HG03558 (cell line): Measurements from ENCODE around the gene VPS51.

Experiments
- ATAC-seq: cut with Tn5 transposase; IDR thresholded peaks from one replicate; pipeline ENCODE4 v1.9.1; 2021; ENCODE audit warnings: moderate number of reproducible peaks; ENCODE audit not compliant: unreplicated experiment; ENCODE audit errors: extremely low read depth

The VPS51 gene

GRCh38 chr11:65095974-65096806 is at the start of gene VPS51:
VPS51 (plus strand) TSS chr11:65096214; CDS start chr11:65096251, 37 bp downstream.
- no peak for ATAC-seq

DNA sequence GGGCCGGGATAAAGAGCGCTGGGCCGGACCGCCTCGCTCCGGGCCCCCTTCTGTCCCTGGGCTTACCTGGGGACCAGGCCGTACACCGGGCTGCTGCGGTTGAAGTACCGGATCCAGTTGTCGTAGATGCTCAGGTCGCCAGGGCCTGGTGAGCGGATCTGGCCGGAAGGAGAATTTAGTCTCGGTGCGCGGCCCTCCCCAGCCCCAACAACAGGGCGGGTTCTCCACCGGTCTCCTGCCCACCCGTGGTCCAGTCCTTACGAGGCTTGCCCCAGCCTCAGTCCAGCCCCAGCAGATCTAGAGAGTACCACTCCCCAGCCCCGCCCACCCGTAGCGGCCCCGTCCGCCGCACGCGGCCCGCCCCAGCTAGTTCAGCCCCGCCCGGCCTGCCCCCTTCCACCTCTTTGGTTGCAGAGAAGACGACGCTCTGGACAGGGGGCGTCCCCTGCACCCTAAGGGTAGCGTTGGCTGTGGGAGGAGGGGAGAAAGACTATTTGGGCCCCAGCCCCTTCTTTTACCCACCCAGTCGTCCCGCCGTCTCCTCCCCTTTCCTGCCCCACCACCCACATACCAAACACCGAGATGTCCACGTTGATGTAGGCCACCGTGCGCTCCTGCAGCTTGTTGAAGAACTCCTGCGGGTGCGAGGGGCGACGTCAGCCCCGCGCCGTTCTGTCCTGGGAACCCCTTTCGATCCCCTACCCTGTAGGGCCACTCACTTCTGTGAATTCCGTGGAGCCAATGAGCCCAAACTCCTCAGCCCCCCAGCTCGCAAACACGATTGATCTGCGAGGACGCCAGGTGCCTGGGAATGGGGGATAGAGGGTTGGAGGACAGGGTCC is 48.2 kb upstream of the VPS51 start:
- ATAC-seq, result no peak

DNA sequence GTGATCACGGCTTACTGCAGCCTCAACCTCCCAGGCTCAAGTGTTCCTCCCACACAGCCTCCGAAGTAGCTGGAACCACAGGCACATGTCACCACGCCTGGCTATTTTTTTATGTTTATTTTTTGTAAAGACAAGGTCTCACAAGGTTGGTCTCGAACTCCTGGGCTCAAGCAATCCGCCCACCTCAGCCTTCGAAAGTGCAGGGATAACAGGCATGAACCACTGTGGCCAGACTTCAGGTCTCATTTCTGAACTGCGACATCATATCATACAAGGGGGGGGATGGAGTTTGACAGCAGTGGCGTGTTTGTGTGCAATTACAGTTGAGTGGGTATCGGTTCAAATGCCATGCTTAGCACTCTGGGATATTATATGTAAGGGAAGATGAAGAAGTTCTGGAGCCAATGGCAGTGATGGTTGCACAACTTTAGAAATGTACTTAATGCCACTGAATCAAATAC is 44.6 kb upstream of the VPS51 start:
- no peak for ATAC-seq

DNA sequence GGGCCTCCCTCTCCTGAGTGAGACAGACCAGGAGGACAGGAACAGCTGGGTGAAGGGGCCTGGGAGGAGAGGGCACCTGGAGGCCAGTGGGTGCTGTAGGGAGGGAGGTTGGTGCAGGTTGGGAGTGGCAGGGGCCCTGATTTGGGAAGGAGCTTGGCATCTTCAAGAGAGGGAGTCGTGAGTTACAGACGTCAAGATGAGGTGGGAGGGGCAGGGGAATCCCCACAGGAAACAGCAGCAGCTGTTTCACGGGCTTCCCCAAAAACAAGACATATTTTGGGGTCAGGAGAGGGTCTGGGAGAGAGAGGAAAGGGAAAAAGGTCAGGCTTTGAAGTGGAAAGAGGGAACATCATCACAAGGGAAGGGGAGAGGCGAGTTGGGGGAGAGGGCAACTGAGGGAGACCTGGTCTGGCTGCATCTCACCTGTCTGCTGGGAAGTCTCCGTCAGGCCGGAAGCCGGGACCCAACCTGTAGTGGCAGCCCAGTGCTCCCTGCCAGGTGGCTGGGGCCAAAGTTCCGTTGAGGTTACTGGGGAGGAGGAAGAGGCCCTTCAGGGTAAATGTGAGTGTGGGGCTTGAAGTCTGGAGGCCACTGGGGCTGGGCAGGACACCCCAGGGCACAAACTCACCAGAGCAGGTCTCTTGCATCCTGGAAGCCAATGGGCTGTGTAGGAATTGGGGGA is 42.0 kb upstream of the VPS51 start:
- ATAC-seq, result no peak

DNA sequence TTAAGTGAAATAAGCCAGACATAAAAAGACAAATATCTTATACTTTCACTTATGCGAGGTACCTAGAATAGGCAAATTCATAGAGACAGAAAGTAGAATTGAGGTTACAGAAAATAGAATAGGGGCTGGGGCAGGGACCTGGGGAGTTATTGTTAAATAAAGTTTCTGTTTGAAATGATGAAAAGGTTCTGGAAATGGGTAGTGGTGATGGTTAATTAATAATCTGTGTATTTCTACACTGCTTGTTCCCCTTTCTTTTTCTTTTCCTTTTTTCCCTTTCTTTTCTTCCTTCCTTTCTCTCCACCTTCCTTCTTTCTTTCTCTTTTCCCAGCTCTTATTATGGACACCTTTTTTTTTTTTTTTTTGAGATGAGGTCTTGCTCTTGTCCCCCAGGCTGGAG is 40.5 kb upstream of the VPS51 start:
- no peak for ATAC-seq

DNA sequence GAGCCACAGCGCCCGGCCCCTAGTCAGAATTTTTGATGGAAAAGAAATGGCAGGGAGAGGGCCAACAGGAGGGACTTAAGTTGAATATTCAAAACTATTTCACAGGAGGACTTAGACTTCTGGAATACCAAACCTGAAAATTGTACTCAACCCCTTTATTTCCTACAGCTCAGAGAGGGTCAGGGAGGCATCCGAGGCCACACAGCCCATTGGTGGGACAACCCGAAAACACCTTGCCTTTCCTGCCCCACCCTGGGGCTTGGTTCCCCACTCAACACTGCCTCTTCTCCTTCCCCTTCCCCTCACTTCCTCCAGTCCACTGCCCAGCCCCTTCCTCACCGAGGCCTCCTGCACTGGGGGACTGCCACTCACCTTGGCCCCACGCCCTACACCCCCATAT is 39.0 kb upstream of the VPS51 start:
- no peak for ATAC-seq

GRCh38 chr11:65057526-65057925 is 38.5 kb upstream of the VPS51 start:
- no peak for ATAC-seq

GRCh38 chr11:65058012-65058411 is 38.0 kb upstream of the VPS51 start:
- ATAC-seq, result no peak

DNA sequence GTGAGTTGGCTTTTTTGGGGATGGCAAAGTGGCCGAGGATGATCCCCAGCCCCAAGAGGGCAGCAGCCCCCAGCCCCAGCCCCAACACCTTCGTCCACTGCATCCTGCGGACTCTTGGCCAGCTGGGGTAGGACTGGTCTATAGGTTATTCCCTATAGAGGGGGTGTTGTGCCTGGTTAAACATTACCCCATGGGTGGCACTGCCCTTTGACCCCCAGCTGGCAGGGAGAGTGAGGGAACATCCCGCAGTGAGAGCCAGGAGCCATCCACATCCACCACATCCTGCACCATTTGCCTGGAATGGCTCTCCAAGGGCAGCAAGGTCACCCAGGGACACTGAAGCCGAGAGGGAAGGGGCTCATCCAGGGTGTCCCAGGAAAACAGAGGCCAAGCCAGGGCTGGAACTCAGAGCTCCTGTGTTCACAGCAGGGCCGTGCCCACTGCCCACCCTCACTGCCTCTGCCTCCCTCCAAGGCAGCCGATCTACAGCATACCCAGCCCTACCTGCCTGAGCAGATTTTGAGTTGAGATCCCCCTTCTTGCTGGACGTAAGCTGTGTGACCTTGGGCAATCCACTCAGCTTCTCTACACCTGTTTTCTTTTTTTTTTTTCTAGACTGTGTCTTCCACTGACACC is 37.5 kb upstream of the VPS51 start, which contains the start of gene NAALADL1:
Gene NAALADL1 (minus strand): TSS at position 135 of the 636 bp plus-strand sequence. CDS start 32 bp downstream, at position 103.
- no peak for ATAC-seq

DNA sequence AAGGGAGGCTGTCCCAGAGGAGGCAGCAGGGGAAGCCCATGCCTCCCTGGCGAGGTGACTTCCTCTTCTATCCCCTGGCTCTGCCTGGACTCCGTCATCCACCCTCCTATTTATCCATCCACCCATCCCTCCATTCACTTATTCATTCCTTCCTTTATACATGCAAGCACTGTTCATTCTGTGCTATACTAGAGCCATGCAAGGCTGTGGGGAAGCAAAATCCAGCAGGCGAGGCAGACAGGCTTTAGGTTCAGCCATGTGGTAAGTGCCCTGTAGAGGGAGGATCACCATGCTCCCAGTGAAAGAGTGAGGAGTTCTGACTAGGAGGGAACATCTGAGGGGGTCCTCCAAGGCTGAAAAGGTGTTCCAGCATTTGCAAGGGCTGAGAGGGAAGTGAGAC is 36.5 kb upstream of the VPS51 start:
- no peak for ATAC-seq

DNA sequence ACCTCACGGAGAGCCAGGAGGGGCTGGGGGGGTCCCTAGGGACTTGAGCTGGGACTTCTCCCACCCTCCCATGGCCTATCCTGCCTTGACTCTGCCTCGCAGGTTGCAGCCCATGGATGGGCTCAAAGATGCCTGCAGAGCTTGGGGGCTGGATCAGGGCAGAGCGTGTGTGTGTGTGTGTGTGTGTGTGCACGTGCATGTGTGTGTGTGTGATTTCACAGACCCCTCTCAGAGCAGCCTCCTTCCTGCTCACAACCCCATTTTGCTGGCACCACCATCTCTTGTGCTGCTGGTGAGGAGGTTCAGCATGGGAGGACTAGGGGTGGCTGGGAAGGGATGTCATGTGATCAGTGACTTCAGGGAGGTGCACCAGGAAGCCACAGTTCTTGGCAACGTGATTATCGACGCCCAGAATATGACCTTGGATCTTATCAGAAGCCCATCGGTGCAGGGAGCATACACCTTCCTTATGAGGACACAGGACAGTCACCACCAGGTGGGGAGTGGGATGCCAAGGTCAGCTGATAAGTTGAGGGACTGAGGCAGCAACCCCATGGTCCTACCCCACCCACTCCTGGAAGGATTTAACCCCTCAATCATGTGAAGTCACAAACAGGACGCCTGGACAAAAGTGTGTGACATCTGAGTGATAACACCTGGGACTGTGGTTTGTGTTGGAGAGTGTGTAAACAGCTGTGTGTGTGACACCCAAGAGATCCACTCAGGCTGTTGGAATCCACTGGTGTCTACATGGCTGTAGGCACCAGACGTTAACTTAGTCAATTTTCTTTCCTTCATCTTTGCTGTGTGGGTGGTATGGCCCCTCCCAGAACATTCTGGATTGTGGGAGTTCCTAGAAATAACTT is 35.8 kb upstream of the VPS51 start:
- no peak for ATAC-seq

DNA sequence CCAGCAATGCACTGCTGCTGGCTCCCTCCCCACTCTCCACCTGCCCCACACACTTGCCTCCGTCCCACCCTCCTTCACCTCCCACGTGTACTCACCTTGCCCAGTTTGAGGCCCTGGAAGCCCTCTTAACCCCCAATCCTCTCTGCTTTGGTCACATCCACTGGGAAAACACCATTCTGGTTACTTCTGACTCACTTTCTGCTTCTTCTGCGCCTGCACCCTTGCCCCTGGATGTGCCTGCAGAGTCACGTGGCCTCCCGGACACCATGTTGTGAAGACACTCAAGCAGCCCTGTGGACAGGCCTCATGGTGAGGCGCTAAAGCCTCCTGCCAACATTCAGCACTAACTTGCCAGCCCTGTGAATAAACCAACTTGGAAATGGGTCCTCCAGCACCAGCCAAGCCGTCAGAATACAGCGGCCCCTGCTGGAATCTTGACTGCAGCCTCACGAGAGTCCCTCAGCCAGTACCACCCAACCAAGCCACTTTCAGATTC is 35.1 kb upstream of the VPS51 start:
- ATAC-seq, result no peak

- no peak for ATAC-seq
These were observed 32.5 kb upstream of the VPS51 start for GRCh38 chr11:65063532-65063931.

GRCh38 chr11:65064847-65065240 is 31.2 kb upstream of the VPS51 start:
- no peak for ATAC-seq

- no peak for ATAC-seq
These were observed 30.2 kb upstream of the VPS51 start for GRCh38 chr11:65065851-65066250.

GRCh38 chr11:65066315-65066714 is 29.7 kb upstream of the VPS51 start:
- no peak for ATAC-seq

DNA sequence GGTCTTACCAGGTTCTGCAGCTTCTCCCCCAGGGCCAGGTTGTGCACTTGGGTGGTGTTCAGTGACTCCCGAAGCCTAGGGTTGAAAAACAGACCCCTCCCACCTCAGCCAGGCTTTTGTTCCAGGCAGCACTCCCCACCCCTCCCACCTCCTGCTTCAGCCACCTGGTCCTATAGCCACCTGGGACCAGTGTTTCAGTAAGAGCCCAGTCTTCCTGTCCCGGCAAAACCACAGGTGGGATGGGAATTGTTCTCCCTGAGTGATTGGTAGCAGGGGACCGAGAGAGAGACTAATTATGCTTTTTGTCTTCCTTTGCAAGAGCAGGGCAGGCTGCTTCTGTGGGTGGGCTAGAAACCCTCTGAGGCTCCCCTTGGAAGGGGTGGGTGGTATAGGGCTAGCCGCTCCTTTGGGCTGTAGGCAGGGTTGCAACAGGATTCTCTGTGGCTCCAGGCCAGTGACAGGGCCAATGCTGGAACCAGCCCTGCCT is 29.2 kb upstream of the VPS51 start:
- ATAC-seq, result no peak

GRCh38 chr11:65067446-65067845 is 28.6 kb upstream of the VPS51 start:
- ATAC-seq, result no peak

GRCh38 chr11:65069217-65069616 is 26.8 kb upstream of the VPS51 start:
- ATAC-seq, result no peak
